ENCODE measurements around the gene STK4.
A peak's percentile ranks its signal among the peaks of the same experiment; 100 is the strongest.
"Not testable (repeated sequence)": the region's sequence is repeated elsewhere in the genome, so short reads cannot be mapped to it uniquely, and the experiment has no call there.

The STK4 gene

GRCh38 chr20:45056473-45057173, 90.3 kb downstream of the STK4 start:
- DNase-seq (ENCODE audit: low read depth): no peak
- TF ChIP-seq CTCF (IDR thresholded peaks at IDR 0.05; ENCODE audit: insufficient read depth, low read depth, low read length, missing control alignments): no peak

GRCh38 chr20:45058168-45058850, 92.0 kb downstream of the STK4 start:
- no peak for TF ChIP-seq CTCF (IDR thresholded peaks at IDR 0.05; ENCODE audit: insufficient read depth, low read depth, low read length, missing control alignments)
- no peak overlapping the region for H3K4me3 ChIP-seq (ENCODE audit: low read depth, low read length)
- no peak for DNase-seq (ENCODE audit: low read depth)

More at GRCh38 chr20:45056473-45057173, 90.3 kb downstream of the STK4 start:
- no peak overlapping the region for H3K4me3 ChIP-seq (ENCODE audit: low read depth, low read length)

DNA sequence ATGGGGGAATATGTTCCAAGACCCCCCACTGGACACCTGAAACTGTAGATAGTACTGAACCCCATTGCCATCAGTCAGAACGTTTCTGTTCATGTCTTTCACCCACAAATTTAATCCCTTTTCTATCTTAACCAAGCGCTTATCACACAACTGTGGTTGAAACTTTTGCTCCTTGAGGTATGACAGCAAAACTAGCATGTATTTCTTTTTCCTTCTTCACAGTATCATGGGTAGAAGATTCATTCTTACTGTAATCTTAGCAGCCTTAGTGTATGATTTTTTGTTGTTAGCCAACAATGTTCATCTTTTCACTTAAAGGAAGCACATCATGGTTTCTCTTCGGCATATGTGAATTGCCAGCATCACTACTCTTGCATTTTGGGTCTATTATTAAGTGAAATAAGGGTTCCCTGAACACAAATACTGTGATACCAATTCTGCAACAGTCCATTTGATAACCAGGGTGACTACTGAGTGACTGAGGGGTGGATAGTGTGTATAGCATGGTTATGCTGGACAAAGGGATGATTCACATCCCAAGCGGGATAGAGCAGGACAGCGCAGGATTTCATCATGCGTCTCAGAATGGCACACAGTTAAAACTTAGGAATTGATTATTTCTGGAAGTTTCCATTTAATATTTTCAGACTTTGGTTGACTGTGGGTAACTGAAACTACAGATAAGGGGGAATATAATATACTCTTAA, 92.9 kb downstream of the STK4 start:
- no peak for TF ChIP-seq CTCF (IDR thresholded peaks at IDR 0.05; ENCODE audit: insufficient read depth, low read depth, low read length, missing control alignments)
- no peak overlapping the region for H3K4me3 ChIP-seq (ENCODE audit: low read depth, low read length)
- DNase-seq (ENCODE audit: low read depth): no peak

GRCh38 chr20:45060294-45060693, 94.0 kb downstream of the STK4 start:
- DNase-seq (ENCODE audit: low read depth): no peak

DNA sequence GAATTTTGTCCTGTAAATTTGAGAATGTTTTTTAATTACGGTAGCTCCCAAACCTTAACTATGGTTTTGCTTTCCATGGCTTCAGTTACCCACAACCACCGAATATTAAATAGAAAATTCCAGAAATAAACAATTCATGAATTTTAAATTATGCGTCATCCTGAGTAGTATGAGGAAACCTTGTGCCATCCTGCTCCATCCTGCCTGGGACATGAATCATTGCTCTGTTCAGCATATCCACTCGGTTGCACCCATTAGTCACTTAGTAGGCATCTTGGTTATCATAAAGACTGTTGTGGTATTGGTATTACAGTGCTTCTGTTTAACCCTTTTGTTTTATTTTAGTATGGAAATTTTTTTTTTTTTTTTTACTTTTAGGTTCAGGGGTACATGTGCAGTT, 94.9 kb downstream of the STK4 start:
- no peak for TF ChIP-seq CTCF (IDR thresholded peaks at IDR 0.05; ENCODE audit: insufficient read depth, low read depth, low read length, missing control alignments)
- DNase-seq (ENCODE audit: low read depth): no peak
- H3K4me3 ChIP-seq (ENCODE audit: low read depth, low read length): no peak overlapping the region

More at GRCh38 chr20:45060294-45060693, 94.0 kb downstream of the STK4 start:
- TF ChIP-seq CTCF (IDR thresholded peaks at IDR 0.05; ENCODE audit: insufficient read depth, low read depth, low read length, missing control alignments): no peak
- no peak overlapping the region for H3K4me3 ChIP-seq (ENCODE audit: low read depth, low read length)

GRCh38 chr20:45063107-45063506, 96.8 kb downstream of the STK4 start:
- not testable (repeated sequence) for H3K4me3 ChIP-seq (ENCODE audit: low read depth, low read length)
- peak; percentile 33 for DNase-seq (ENCODE audit: low read depth)

DNA sequence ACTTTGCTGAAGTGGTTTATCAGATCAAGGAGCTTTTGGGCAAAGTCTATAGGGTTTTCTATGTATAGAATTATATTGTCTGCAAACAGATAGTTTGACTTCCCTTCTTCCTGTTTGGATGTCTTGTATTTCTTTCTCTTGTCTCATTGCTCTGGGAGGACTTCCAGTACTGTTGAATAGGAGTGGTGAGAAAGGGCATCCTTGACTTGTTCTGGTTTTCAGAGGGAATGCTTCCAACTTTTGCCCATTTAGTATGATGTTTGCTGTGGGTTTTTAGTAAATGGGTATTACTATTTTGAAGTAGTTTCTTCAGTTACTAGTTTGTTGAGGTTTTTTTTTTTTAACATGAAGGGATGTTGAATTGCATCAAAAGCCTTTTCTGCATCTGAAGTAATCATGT, 98.5 kb downstream of the STK4 start:
- no peak for TF ChIP-seq CTCF (IDR thresholded peaks at IDR 0.05; ENCODE audit: insufficient read depth, low read depth, low read length, missing control alignments)
- no peak overlapping the region for H3K4me3 ChIP-seq (ENCODE audit: low read depth, low read length)
- DNase-seq (ENCODE audit: low read depth): no peak
